ENCODE measurements around the gene POLK. TPM values are rescaled to one million over a fixed set of nuclear protein-coding genes. Genes with fewer than 3 reads are reported as not detected.

POLK gene
- polyA plus RNA-seq, 1 experiment: 30.9 TPM

GRCh38 chr5:75622564-75622963 lies 110.9 kb downstream of the POLK start:
- H3K27ac ChIP-seq (ENCODE audit: low read depth, low read length): no peak overlapping the region
- no peaks in the 10 kb centered on the region for H3K27me3 ChIP-seq (ENCODE audit: control insufficient read depth, insufficient read depth, low read length)
- POLR2A ChIA-PET: no interaction called here
- H3K4me3 ChIP-seq (ENCODE audit: low read depth, low read length): no peak overlapping the region
- CTCF ChIA-PET: interaction anchor here (1.0 kb wide), 1 partner anchor 58 kb away, joined by 3 read pairs; no protein-coding TSS in a partner anchor
- TF ChIP-seq, protein P1, sequence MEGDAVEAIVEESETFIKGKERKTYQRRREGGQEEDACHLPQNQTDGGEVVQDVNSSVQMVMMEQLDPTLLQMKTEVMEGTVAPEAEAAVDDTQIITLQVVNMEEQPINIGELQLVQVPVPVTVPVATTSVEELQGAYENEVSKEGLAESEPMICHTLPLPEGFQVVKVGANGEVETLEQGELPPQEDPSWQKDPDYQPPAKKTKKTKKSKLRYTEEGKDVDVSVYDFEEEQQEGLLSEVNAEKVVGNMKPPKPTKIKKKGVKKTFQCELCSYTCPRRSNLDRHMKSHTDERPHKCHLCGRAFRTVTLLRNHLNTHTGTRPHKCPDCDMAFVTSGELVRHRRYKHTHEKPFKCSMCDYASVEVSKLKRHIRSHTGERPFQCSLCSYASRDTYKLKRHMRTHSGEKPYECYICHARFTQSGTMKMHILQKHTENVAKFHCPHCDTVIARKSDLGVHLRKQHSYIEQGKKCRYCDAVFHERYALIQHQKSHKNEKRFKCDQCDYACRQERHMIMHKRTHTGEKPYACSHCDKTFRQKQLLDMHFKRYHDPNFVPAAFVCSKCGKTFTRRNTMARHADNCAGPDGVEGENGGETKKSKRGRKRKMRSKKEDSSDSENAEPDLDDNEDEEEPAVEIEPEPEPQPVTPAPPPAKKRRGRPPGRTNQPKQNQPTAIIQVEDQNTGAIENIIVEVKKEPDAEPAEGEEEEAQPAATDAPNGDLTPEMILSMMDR (IDR thresholded peaks at IDR 0.05; ENCODE audit: low read depth, low read length): no peak
- DNase-seq (ENCODE audit: low read depth, low spot score): no peak
- no peaks in the 10 kb centered on the region for H3K9me3 ChIP-seq (ENCODE audit: control insufficient read depth, insufficient read depth, low read length)

DNA sequence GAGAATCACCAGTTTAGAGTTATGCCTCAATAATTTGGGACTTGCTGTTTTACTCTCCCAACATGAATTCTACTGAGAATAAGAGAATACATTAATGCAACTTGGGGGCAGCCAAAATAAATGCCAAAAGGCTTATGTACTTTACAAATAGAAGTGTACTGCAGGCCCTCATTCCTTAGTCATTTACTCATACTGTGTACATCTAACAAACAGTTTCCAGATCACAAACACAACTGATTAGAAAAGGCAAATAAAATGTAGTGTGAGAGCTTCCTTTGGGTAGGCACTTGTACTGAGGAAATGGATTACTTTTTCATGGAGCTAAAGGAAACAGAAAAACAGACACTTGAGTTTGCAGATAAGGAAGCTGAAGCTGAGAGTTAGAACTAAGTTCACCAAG lies 112.2 kb downstream of the POLK start:
- no peak for DNase-seq (ENCODE audit: low read depth, low spot score)
- CTCF ChIA-PET: interaction anchor here (1.1 kb wide), 1 partner anchor 57 kb away, joined by 4 read pairs; no protein-coding TSS in a partner anchor

DNA sequence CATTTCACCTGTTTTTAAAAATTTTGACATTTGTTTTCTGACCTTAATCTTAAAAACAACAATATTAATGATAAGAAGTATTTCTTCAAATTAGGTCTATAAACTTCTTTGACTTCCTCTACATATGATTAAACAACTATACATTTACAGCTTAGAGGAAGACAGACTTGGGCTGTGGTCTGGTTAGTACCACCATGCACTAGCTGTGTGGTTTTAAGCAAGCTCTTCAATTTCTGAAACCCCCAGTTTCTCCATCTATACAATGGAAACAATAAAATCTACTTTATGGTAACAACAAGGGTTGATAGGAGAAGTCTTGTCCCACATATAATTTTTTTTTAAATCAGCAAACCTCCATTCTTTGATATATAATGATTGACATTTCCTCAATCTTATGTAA lies 115.3 kb downstream of the POLK start:
- Histone ChIP-seq H3K4me3 (ENCODE audit: low read depth, low read length) (no peak overlapping the region), H3K27me3 (ENCODE audit: control insufficient read depth, insufficient read depth, low read length) (no peaks in the 10 kb centered on the region), H3K9me3 (ENCODE audit: control insufficient read depth, insufficient read depth, low read length) (no peaks in the 10 kb centered on the region), H3K27ac (ENCODE audit: low read depth, low read length) (no peak overlapping the region)
- ChIA-PET CTCF (no interaction called here), POLR2A (no interaction called here)
- DNase-seq (ENCODE audit: low read depth, low spot score): no peak
- TF ChIP-seq, protein P1 (IDR thresholded peaks at IDR 0.05; ENCODE audit: low read depth, low read length): no peak

More for the DNA sequence above, 112.2 kb downstream of the POLK start:
- no peak overlapping the region for H3K27ac ChIP-seq (ENCODE audit: low read depth, low read length)
- TF ChIP-seq, protein P1 (IDR thresholded peaks at IDR 0.05; ENCODE audit: low read depth, low read length): no peak
- POLR2A ChIA-PET: no interaction called here
- H3K4me3 ChIP-seq (ENCODE audit: low read depth, low read length): no peak overlapping the region
- H3K27me3 ChIP-seq (ENCODE audit: control insufficient read depth, insufficient read depth, low read length): no peaks in the 10 kb centered on the region
- H3K9me3 ChIP-seq (ENCODE audit: control insufficient read depth, insufficient read depth, low read length): no peaks in the 10 kb centered on the region

GRCh38 chr5:75627801-75628200 lies 116.1 kb downstream of the POLK start:
- Histone ChIP-seq H3K27me3 (ENCODE audit: control insufficient read depth, insufficient read depth, low read length) (no peaks in the 10 kb centered on the region), H3K4me3 (ENCODE audit: low read depth, low read length) (no peak overlapping the region), H3K27ac (ENCODE audit: low read depth, low read length) (no peak overlapping the region), H3K9me3 (ENCODE audit: control insufficient read depth, insufficient read depth, low read length) (no peaks in the 10 kb centered on the region)
- DNase-seq (ENCODE audit: low read depth, low spot score): no peak
- POLR2A ChIA-PET: no interaction called here
- TF ChIP-seq, protein P1 (IDR thresholded peaks at IDR 0.05; ENCODE audit: low read depth, low read length): no peak
- CTCF ChIA-PET: interaction anchor here (0.6 to 0.8 kb wide), 2 partner anchors 53 kb away, joined by 3 read pairs; no protein-coding TSS in a partner anchor

GRCh38 chr5:75630875-75631274 lies 119.2 kb downstream of the POLK start:
- H3K4me3 ChIP-seq (ENCODE audit: low read depth, low read length): no peak overlapping the region
- POLR2A ChIA-PET: interaction anchor here (0.6 kb wide), 1 partner anchor 43 kb away, joined by 4 read pairs; no protein-coding TSS in a partner anchor
- no peak for DNase-seq (ENCODE audit: low read depth, low spot score)
- CTCF ChIA-PET: no interaction called here
- TF ChIP-seq, protein P1 (IDR thresholded peaks at IDR 0.05; ENCODE audit: low read depth, low read length): no peak
- no peak overlapping the region for H3K27ac ChIP-seq (ENCODE audit: low read depth, low read length)
- H3K27me3 ChIP-seq (ENCODE audit: control insufficient read depth, insufficient read depth, low read length): no peaks in the 10 kb centered on the region
- H3K9me3 ChIP-seq (ENCODE audit: control insufficient read depth, insufficient read depth, low read length): no peaks in the 10 kb centered on the region
